NB4 (cell line): Measurements from ENCODE around the gene SLC16A3.

Experiments used
- CTCF ChIP-seq: IDR thresholded peaks from one replicate; pipeline ENCODE4 v1.5.1; 2012; ENCODE audit warnings: low read depth, low read length
- MAX ChIP-seq: IDR thresholded peaks from 2 replicates; pipeline ENCODE4 v1.6.1; 2011; ENCODE audit warnings: low read depth, low read length
- MYC ChIP-seq: IDR thresholded peaks from 2 replicates; pipeline ENCODE4 v1.6.1; 2011; ENCODE audit warnings: low read depth, low read length
- POLR2A ChIP-seq: IDR thresholded peaks from 2 replicates; pipeline ENCODE4 v1.6.1; 2011; ENCODE audit warnings: mild to moderate bottlenecking; ENCODE audit not compliant: insufficient read length; ENCODE audit errors: extremely low read depth

DNA sequence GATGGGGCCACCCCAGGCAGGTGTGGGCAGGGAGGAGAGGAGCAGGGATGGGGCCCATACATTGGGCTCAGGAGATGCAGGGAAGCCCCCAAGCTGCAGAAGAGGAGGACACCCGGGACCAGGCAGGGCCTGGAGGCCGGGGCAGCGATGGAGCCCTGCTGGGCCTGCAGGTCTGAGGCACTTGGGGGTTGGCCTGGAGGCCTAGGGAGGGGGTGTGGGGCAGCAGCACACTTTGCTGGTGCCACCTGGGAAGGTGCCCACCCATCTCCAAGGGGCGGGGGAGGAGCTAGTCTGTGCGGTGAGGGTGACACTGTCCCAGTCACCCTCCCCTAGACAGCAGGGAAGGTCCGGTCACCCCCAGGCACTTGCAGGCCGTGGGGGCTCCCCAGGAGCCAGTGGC, 9.8 kb upstream of the SLC16A3 start:
- no peak for TF ChIP-seq POLR2A
- no peak for TF ChIP-seq CTCF
- no peak for TF ChIP-seq MAX
- TF ChIP-seq MYC, result no peak
